GM12878 (cell line): Measurements from ENCODE around the gene ZNF385A. TPM values are rescaled to one million over a fixed set of nuclear protein-coding genes. Genes with fewer than 3 reads are reported as not detected.

Experiments
- ATAC-seq: fragments of 200-7000 bp; cut with Tn5 transposase; 3 replicates; pipeline ENCODE4 v1.9.1; 2020; ENCODE audit warnings: mild to moderate bottlenecking, moderate library complexity
- BruUV-seq: library from RNA; stranded (reverse); fragments of 400-500 nt; replicated peaks from 2 replicates; lab custom pipeline; 2021; lab: Mats Ljungman, UMichigan
- CTCF ChIA-PET: fragments of 300-600 bp; sonication (Branson Sonifier 250); formaldehyde crosslinking; extraction: SDS; loops from one replicate; lab custom pipeline; 2021; ENCODE audit warnings: inconsistent platforms; lab: Yijun Ruan, JAX
- POLR2A ChIA-PET: fragments of 350-600 bp; formaldehyde crosslinking; extraction: SDS; loops from one replicate; lab custom pipeline; 2021; ENCODE audit warnings: inconsistent platforms; lab: Charles Lee
- RAD21 ChIA-PET: fragments of 300-600 bp; sonication (Branson Sonifier 250); formaldehyde crosslinking; loops from one replicate; lab custom pipeline; 2023; ENCODE audit warnings: antibody characterized with exemption; ENCODE audit not compliant: unreplicated experiment; lab: Charles Lee
- SMC1A ChIA-PET: fragments of 300-600 bp; sonication (Branson Sonifier 250); formaldehyde crosslinking; loops from one replicate; lab custom pipeline; 2023; ENCODE audit not compliant: unreplicated experiment, uncharacterized antibody; lab: Charles Lee
- DNase-seq: peaks from one replicate; pipeline ENCODE4 v3.0.0-alpha.2; 2011; ENCODE audit warnings: low read depth, low spot score
- FAIRE-seq: peaks from 3 replicates; lab custom pipeline; 2011; peaks lifted over from hg19 to GRCh38; lab: Jason Lieb, UNC
- H2AFZ ChIP-seq: 2 replicates; pipeline ENCODE4 v1.6.0; 2011; ENCODE audit warnings: low read depth, low read length, control low read depth; ENCODE audit not compliant: control insufficient read depth
- H3K27ac ChIP-seq: 2 replicates; pipeline ENCODE4 v1.5.1; 2011; ENCODE audit warnings: control low read depth; ENCODE audit not compliant: control insufficient read depth, insufficient read depth
- H3K27me3 ChIP-seq, 2 experiments: replicated peaks in 1 of 2; 2 replicates each; pipeline versions ENCODE4 v1.6.0 to v1.6.1; 2011; ENCODE audit warnings: low read length in 1 of 2; ENCODE audit not compliant: control insufficient read depth in 2 of 2, insufficient read depth in 2 of 2
- H3K36me3 ChIP-seq, 2 experiments: 2 replicates each; pipeline ENCODE4 v1.5.1; 2011; ENCODE audit warnings: low read length in 1 of 2; ENCODE audit not compliant: control insufficient read depth in 2 of 2, insufficient read depth in 2 of 2
- H3K4me1 ChIP-seq: 2 replicates; pipeline ENCODE4 v1.6.1; 2011; ENCODE audit warnings: mild to moderate bottlenecking, low read length, moderate library complexity, mixed read lengths; ENCODE audit not compliant: control insufficient read depth, insufficient read depth
- H3K4me2 ChIP-seq: 2 replicates; pipeline ENCODE4 v1.6.0; 2011; ENCODE audit warnings: control low read depth; ENCODE audit not compliant: control insufficient read depth, insufficient read depth
- H3K4me3 ChIP-seq: fragments of 200-600 bp; sonication (generic); 2 replicates; pipeline ENCODE4 v1.5.1; 2016
- H3K79me2 ChIP-seq: 2 replicates; pipeline ENCODE4 v1.6.0; 2011; ENCODE audit warnings: low read length; ENCODE audit not compliant: control insufficient read depth, insufficient read depth
- H3K9ac ChIP-seq: 2 replicates; pipeline ENCODE4 v1.8.0; 2011; ENCODE audit warnings: low read length, control low read depth, mixed read lengths; ENCODE audit not compliant: control insufficient read depth, insufficient read depth
- H3K9me3 ChIP-seq: replicated peaks from 3 replicates; pipeline ENCODE4 v1.5.1; 2011; ENCODE audit warnings: mild to moderate bottlenecking, low read length; ENCODE audit not compliant: control insufficient read depth, insufficient read depth
- H4K20me1 ChIP-seq: 2 replicates; pipeline ENCODE4 v1.6.0; 2011; ENCODE audit not compliant: control insufficient read depth, insufficient read depth
- CEBPB ChIP-seq, 2 experiments: fragments of 150-350 bp in 1 of 2; IDR thresholded peaks; 2 replicates each; pipeline ENCODE4 v1.6.1; 2012 to 2014; ENCODE audit warnings: low read depth in 2 of 2, low read length in 2 of 2, borderline replicate concordance in 1 of 2, inconsistent platforms in 1 of 2
- EED ChIP-seq: sonication (generic); IDR thresholded peaks from 2 replicates; pipeline ENCODE4 v1.6.1; 2016; ENCODE audit warnings: antibody characterized with exemption, low read depth
- ETV6 ChIP-seq, 2 experiments: fragments of 450-650 bp in 1 of 2; IDR thresholded peaks in 1 of 2; conservative IDR thresholded peaks in 1 of 2; 2 replicates each; pipeline ENCODE4 v1.6.1; 2014; ENCODE audit warnings: antibody characterized with exemption in 1 of 2, borderline replicate concordance in 1 of 2, low read depth in 1 of 2, mild to moderate bottlenecking in 1 of 2, moderate library complexity in 1 of 2
- MAX ChIP-seq: IDR thresholded peaks from 2 replicates; pipeline ENCODE4 v1.6.1; 2012; ENCODE audit warnings: low read depth, low read length, improper control_type of control experiment
- PRDM15 ChIP-seq: fragments of 450-650 bp; formaldehyde crosslinking; IDR thresholded peaks from 2 replicates; pipeline ENCODE4 v1.4.0; 2020; ENCODE audit warnings: mild to moderate bottlenecking, moderate library complexity
- SMAD5 ChIP-seq: IDR thresholded peaks from 2 replicates; pipeline ENCODE4 v1.6.1; 2016; ENCODE audit warnings: antibody characterized with exemption, low read depth
- SMARCA5 ChIP-seq: fragments of 450-650 bp; IDR thresholded peaks from 2 replicates; pipeline ENCODE4 v1.6.1; 2017; ENCODE audit warnings: mild to moderate bottlenecking
- SUPT20H ChIP-seq: IDR thresholded peaks from 2 replicates; pipeline ENCODE4 v1.6.1; 2011; ENCODE audit warnings: low read depth, mild to moderate bottlenecking, low read length, moderate library complexity, borderline replicate concordance; ENCODE audit not compliant: control insufficient read depth
- WGBS: methylation state at CpG from one replicate; pipeline ENCODE4 v1.1.6; 2016; ENCODE audit warnings: low lambda C conversion rate; ENCODE audit not compliant: insufficient replicate concordance, insufficient coverage; ENCODE audit errors: missing lambda C conversion rate; 5-methylcytosine and 5-hydroxymethylcytosine counted together
- in situ Hi-C: fragments of 300-500 bp; cut with MboI; formaldehyde crosslinking; loops from 9 replicates; pipeline ENCODE4 v1.14.3; 2018; ENCODE audit warnings: mixed read lengths
- intact Hi-C: fragments of 100-400 bp; cut with micrococcal nuclease; formaldehyde crosslinking; loops from one replicate; pipeline ENCODE4 v1.14.2; 2022; ENCODE audit not compliant: unreplicated experiment
- polyA plus RNA-seq, 11 experiments: library from polyadenylated mRNA; depleted of rRNA in 4 of 11; unstranded in 6 of 11; stranded (reverse) in 5 of 11; fragments of >200 nt; fragmentation: Nextera tagmentation in 4 of 11; fragmentation: Illumina TruSeq in 1 of 11; extraction: Ambion mirVana in 4 of 11; extraction: Trizol in 1 of 11; gene quantifications; 1 replicate in 1 of 11; 2 replicates in 10 of 11; pipeline versions ENCODE4 v1.2.1 to v1.2.3, GENCODE V29; 2011 to 2016; ENCODE audit warnings: inconsistent platforms in 2 of 11, missing spikeins in 2 of 11, low read depth in 1 of 11
- total RNA-seq, 4 experiments: library from RNA; depleted of rRNA in 3 of 4; stranded (reverse); fragments of >200 nt in 3 of 4; fragmentation: Illumina TruSeq in 1 of 4; extraction: Trizol in 1 of 4; gene quantifications; 2 replicates each; pipeline versions ENCODE4 v1.2.1 to v1.2.3, GENCODE V29; 2013 to 2021

The ZNF385A gene
- total and polyA plus RNA-seq, 10 of the 15 experiments (the other 5 are each of a cell fraction or from before 2014, with no cell fraction given): 0.26 to 26.1 (median 4.9) TPM

GRCh38 chr12:54371328-54372112 lies 13.0 kb downstream of the ZNF385A start:
- intact Hi-C loops: loop anchor here (10.0 kb wide), 1 partner anchor 367 kb away; the partner anchor contains the start of genes HOXC8 and HOXC9
- Histone ChIP-seq H3K4me1 (peaks cover 15% of the 10 kb centered on the region), H3K27ac (no peak overlapping the region), H3K36me3 (no peaks in the 10 kb centered on the region), H3K4me3 (no peak overlapping the region), H3K27me3 (no peaks in the 10 kb centered on the region), H3K9me3 (no peaks in the 10 kb centered on the region), H3K79me2 (no peaks in the 10 kb centered on the region), H4K20me1 (no peaks in the 10 kb centered on the region), H3K9ac (no peak overlapping the region; the same call in 1 of the 2 replicates), H2AFZ (no peak overlapping the region), H3K4me2 (no peak overlapping the region)
- no TSS peak for BruUV-seq
- ChIA-PET SMC1A (interaction anchor here (1.2 to 1.6 kb wide), 3 partner anchors 13 to 120 kb away, joined by 3 to 6 read pairs (median 5); partner anchors contain the start of gene ZNF385A), POLR2A (no interaction called here), CTCF (interaction anchor here (0.6 to 4.9 kb wide), 17 partner anchors 8 to 157 kb away, joined by 3 to 20 read pairs (median 4); partner anchors contain the start of gene COPZ1), RAD21 (interaction anchor here (0.5 to 2.1 kb wide), 5 partner anchors 9 to 381 kb away, joined by 3 to 5 read pairs (median 3); no protein-coding TSS in a partner anchor)
- no peak for TF ChIP-seq CEBPB (IDR thresholded peaks at IDR 0.05; ENCODE audit: borderline replicate concordance in 1 of 2, low read depth in 2 of 2, low read length in 2 of 2)
- TF ChIP-seq PRDM15 (CRISPR knock-in tag): no peak
- no peak for TF ChIP-seq EED
- no peak for TF ChIP-seq SUPT20H
- no peak for TF ChIP-seq MAX
- no peak for TF ChIP-seq ETV6 (conservative IDR thresholded peaks at IDR 0.05 in 1 of 2, IDR thresholded peaks at IDR 0.05 in 1 of 2; ENCODE audit: borderline replicate concordance in 1 of 2, low read depth in 1 of 2)
- no peak for TF ChIP-seq SMAD5
- TF ChIP-seq SMARCA5: no peak
- in situ Hi-C loops: no loop called here
- ATAC-seq (no peak), FAIRE-seq (no peak), DNase-seq (no peak)
- WGBS: 56% methylated on average over 5 of the region's 5 CpGs
